HT1080 (cell line): ENCODE data around the gene RRP15. TPM values are rescaled to one million over a fixed set of nuclear protein-coding genes. Genes with fewer than 3 reads are reported as not detected.

Source experiments
- DNase-seq: peaks from one replicate; pipeline ENCODE4 v3.0.0-alpha.2; 2015; ENCODE audit warnings: low read depth
- total RNA-seq: library from RNA; depleted of rRNA; stranded (reverse); fragments of >200 nt; shearing (Covaris generic); gene quantifications from 2 replicates; pipeline ENCODE4 v1.2.3, GENCODE V29; 2014

The RRP15 gene
- total RNA-seq, 1 experiment from 2014 or later: 15.8 TPM

DNA sequence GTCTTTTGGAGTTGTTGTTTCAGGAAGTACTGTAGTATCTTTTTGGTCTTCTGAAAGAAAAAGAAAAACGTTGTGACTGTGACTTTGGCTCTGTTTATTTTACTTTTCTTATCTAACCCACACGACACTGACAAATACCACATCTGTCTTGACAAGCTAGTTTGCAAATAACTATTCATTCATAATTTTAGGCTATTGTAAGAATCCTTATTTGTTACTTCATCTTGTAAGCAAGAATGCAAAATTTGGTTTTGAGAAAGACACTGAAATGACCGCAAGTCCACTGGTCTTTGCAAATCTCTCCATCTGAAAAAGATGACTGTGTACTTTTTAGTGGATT is 72.8 kb downstream of the RRP15 start:
- no peak for DNase-seq

DNA sequence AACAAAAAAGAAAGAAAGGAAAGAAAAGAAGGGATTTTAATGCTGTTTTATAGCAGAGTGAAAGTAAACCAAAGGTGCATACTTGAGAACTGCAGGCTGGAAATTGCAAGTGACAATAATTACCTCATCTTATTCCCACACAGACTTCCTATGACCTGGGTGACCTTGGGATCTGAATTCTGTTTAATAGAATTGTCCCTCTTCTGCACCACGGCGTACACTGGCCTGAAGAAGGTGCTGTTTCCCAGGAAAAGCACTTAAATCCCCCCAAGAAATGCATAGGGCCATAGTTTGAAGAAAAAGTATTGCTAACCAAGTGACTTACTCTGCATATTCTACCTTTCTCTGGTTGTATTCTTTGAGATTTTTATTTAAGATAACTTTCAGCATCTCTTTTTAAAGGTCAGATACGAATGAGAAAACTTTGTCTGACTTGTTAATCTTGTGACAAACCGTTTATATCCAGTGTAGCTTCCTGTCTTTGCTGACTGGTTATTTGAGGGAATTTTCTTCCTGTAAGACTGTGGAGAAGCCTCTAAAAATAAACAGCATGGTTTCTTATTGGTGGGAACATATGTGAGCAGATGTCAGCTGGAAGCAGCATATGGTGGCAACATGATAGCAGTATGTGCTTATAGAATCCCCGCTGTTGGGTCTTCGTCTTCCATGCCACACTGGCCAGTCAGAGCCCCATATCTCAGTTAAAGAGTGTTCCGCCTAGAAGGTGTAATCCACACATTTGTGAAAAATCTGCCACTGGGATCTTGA is 76.4 kb downstream of the RRP15 start:
- peak; percentile 66 for DNase-seq

DNA sequence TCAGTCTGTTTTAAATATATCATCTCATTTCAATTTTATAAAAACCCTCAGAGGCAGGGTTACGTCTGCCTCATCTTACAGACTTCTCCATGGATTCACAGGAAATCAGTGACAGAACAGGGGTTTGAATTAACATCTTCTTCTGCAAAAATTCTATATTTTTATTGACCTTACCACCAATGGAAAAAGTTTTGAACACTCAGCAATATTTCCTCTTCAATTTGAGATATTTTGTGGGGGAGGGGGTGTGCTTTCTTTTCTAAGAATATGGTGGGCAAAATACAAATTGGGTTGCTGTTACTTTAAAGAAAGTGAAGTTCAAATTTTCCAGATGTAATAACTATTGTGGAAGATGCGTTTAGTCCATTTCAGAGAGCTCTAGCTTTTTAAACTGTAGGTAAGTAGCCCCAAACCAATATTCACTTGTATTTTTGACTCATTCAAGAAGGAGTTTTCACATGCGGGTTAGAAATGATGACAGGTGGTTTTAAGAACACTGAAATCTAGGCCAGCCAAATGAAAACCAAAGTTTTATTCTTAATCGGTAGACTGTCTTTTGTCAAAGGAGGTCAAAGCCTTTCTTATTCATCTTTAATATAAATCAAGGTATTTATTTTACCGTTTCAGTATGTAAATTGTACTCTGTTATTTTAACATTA is 77.5 kb downstream of the RRP15 start:
- DNase-seq: no peak

DNA sequence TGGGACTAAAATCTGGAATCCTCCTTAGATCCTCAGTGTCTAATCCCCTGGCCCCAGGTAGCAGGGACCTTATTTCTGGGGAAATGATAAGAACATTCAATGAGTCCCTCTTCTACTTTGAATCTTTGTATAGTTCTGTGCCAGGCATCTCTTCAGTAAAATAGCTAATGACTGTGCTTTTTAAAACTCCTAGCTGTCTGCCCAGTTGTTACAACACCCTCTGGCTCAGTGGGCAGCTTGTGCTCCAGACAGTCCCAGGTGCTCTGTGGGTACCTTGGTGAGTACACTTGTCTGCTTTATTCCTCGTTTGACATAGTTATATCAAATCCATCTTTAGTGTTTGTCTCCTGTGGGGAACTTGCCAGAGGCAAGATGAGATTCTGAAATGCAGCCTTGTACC is 78.0 kb downstream of the RRP15 start:
- DNase-seq: no peak

DNA sequence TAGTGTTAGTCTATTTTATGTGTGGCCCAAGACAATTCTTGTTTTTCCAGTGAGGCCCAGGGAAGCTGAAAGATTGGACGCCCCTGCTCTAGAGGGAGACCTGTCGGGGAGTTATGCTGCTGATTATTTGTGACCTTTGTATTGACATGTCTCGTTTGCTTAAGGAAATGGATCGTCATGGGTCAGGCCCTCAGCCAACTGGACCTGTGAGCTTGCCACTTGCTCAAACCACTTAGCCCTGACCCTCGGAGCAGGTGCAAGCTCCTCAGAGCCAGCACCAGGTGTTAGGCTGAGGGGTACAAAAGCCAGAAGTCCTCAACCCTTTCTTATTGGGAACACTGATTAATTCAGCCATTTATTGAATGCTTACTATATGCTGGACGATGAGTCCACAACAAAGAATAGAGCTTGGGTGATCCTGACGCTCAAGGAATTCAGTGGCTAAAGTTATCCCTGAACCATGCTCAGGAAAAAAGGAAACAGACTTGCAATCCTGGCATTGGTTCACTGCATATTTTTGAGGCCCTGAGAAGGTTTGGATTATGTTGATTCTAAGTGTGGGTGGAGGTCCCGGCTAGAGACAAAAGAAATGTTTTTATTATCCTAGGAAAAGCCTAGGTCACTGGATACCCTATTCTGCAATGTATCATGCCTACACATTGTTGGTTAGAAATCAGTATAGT is 79.1 kb downstream of the RRP15 start:
- DNase-seq: no peak

DNA sequence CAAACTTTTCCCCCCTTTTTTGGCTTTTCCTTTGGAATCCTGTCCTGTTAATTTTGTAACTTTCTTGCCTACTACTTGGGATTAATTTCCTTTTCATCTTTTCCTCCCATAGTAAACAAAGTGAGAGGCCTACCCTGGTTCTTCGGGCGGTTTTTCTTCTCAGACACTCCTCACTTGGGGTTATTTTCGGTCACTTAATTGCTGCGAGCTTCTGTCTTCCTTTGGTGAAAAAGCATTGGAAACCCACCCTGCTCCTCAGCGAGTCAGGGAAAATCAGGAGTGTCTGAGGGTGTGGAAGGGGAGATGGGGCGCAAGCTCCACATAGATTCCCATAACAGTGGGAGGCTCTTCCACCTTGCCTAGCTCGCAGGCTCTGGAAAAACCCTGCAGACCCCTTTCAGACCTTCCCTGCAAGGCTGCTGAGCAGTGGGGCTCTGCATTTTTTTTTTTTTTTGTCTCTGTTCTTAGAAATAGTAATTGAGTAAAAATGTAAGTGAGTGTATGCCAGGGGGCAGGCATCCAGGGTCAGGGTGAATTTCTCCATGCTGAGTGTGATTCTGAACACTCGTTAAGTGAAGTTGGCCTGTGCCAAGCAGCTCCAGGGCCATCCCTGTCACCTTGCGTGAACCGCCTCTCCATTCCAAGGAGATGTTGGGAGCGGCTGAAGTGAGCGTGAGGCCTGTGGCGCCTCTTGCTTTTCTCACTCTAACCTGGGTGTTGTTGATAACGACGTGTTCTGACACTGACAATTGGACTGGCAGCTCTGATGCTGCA is 80.3 kb downstream of the RRP15 start:
- no peak for DNase-seq

DNA sequence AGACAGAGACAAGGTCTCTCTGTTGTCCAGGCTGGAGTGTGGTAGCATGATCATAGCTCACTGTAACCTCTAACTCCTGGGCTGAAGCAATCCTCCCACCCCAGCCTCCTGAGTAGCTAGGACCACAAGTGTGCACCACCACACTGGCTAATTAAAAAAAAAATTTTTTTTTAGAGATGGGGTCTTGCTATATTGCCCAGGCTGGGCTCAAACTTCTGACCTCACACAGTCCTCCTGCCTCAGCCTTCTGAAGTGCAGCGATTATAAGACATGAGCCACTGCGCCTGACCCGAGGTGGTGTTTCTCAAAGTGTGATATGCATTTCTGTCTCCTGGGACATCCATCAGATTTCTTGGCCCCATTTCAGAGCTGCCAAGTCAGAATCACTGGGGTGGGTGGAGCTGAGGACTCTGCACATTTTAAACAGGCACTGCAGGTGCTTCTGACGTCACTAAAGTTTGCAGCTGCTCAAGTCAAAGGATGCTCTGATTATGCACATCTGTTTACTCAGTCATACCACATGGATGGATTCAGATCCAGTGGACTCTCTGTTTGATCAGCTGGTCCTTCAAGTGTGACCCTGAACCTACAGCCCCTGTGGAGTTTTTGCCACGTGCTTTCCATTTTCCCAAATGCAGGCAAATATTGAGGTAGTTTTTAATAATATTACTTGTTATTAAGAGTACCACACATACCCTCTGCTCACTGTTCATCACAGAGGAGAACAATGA is 81.4 kb downstream of the RRP15 start:
- no peak for DNase-seq

DNA sequence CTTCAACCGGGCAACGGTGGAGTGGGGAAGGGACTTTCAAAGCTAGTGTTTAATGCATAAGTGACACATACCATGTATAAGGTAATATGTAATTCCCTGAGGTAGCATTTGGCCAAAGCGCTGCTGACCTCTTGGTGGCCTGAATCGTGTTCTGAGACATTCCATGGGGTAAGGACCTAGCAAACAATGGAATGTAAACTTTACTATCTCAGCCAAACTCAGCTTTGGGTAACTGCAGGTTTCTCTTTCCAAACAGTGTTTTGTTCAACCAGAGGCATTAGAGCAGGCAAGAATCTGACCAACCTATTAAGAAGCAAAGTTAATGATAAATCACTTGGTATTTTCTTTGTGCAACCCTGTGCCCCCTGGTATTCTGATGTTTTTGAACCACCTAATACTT is 82.0 kb downstream of the RRP15 start:
- DNase-seq: no peak

DNA sequence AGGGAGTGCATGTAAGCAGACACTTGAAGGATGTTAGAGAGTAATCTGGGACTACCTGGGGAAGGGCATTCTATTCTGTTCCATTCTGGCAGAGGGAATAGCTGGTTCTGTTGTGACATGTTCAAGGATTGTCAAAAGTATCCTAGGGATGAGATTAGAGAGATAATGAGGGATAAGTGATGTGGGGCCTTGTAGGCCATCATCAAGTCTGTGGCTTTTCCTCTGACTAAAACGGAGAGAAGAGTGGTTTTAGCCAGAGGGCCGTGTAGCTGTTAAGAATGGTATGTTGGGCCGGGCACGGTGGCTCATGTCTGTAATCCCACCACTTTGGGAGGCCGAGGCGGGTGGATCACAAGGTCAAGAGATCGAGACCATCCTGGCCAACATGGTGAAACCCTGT is 83.6 kb downstream of the RRP15 start:
- DNase-seq: no peak

DNA sequence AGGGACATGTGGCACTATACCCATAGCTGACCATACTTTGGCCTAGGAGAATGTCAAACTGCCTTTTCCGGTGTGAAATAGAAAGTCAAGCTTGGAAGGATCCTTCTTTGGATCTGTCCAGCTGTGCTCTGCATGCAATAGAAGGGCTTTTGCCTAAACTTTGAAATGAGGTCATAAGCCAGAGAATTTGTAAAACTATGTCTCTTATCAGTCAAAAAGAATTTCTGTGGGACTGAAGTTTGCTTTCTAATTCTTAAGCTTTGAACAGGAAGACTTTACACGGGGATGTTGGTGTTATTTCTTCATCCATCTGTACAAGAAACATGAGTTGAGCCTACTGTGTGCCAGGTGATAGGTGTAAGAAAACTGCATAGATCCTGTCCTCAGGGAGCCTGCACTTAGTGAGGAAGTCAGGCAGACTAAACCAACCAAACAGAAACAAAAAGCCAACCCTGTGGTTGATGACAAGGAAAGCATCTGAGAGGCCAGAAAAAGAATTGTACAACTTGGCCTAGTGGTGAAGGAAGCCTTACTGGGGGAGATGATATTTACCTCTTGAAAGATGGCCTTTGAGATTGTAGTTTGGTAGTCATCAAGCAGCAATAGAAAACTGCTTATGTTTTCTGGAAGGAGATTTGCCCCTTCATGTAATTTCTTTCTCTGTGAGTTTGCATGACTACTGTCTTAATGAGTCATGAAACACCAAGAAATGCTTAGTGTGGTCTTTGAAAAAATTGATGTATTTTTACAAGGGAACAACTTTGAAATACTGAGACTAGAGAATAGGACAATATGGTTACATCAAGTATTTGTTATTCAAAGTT is 84.8 kb downstream of the RRP15 start:
- peak; percentile 59 for DNase-seq

DNA sequence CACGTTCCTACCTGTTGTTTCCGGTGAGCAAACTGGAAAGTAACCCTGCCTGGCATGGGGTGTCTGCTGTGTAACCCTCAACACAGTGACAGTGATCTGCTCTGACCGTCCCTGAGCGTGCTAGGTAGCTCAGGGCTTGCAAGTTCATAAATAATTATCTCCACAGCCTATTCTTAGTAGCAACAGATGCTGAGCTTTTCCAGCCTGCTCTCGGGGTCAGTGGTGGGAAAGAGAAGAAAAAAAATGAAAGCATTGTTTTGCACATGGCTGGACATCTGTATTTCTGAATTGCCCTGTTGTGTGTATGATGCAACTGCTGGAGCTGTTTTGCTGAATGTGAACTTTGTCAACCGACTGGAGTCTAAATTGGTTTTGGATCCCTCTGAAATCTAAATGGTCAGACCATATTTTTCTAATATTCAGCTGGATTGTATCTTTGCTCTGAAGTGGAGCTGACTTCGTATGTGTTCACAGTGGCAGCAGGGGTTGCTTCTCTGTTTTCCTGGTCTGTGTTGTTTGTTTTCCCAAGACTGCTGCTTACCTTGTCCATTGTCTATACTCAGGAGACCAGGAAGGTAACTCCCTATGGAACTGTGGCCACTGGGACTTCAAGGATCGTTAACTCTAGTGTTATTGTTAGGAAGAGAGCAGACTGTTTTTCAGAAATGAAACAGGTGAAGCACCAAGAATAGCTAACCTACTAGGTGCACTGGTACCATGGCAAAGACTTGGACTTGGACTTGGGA is 87.0 kb downstream of the RRP15 start:
- DNase-seq: no peak

DNA sequence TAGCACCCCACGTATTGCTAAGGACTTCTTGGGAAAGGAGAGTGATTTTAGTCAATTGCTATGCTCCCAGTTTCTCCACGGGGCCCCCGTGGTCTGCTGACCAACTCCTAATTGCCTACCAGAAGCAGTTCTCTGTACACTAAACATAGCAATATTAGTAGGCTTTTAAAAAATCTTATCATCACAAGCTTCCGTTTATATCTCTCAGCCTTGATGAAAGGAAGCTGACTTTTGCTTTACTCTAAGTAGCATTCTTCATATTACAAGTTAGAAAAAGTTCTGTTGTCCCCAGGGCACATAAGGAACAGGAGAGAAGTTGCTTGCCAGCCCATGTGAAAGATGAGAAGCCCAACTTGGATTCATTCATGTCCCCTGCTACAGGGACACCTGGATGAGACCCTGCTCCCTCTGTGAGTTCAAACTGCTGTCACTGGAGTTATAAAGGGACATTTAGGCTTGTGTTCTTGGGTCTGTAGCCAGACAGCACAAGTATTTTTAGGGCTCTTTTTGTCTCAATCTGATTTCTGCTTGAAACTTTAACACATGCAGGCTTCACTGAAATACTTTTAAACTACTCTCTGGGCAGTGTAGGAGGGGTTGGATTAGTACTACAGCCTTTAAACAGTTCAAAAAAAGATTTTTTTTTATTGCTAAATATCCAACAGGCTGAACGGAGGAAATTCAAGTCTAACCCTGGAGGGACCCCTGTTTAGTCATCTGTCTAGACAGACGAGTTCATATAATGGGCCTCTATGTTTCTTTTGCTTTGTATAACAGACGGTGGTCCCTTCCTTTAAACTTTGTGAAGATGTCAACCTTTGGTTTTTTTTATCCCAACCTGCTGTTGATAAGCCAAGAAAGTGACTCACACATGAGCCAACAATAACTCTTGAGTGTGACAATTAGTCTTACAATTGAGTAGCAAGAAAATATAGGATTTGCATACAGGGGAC is 89.6 kb downstream of the RRP15 start:
- DNase-seq: peak; percentile 67

DNA sequence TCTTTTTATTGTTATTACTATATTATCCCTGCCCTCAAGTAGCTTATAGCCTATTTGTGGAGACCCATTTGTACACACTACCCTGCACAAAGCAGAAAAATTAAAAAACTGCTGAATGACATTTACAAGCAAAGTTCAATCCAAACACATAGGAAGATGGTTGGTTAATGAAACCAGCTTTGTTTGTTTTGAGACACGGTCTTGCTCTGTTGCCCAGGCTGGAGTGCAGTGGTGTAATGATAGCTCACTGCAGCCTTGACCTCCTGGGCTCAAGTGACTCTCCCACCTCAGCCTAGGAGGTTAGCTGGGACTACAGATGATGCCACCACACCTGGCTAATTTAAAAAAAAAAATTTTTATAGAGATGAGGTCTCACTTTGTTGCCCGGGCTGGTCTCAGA is 91.6 kb downstream of the RRP15 start:
- no peak for DNase-seq

DNA sequence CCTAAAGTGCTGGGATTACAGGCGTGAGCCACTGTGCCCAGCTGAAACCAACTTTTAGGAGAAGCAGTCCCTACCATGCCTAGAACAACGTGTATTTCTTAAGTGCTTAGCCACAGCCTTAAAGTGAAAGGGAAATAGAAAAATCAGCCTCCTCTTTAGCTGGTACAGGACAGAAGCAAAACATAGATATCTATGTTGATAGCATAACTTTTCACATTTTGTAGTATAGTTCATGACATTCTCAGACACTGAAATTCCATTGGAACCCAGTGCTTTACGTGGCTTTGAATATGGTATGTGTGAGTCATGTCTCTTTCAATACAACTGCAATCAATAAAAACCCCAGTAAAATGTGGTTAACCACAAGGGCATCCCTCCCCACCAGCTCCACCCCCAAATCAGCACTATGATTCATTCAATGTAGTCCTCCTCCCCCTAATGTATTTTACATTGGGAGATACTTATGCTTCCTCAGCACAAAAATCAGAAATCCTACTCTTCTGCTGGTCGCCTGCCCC is 92.1 kb downstream of the RRP15 start:
- peak; percentile 98 for DNase-seq

DNA sequence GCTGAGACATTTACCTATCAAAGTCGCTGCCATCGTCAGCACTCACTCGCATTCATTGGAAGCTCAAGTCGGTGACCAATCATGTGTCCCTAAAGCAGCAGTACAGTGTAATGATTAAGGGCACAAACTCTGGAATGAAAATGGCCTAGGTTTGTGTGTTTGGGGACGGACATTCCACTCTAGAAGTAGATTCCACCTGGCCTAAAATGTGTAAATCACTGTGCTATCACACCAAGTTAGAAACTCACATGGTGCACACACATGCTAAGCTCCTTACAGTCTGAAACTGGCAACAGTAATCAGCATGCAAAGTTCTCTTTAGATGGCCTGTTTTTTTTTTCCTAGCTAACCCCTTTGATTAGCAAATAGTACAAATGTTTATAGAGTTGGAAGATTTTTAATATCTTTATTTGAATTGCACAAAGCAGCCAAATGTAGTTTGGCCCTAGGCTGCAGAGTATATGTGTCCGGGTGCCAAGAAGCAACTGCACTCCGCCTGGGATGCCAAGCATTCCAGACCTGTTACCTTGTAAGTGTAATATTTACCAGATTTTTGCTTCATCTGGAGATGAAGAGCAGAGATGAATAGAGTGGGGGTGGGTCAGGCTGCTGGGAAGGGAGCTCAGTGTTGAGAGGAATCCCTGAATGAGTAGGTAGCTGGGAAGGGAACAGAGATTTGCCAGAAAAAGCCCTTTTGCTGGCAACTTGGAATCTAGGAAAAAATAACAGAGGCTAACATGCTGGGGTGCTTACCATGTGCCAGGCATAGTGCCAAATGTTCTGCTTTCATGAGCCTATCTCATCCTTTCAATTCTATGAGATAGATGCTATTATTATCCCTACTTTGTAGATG is 95.3 kb downstream of the RRP15 start:
- peak; percentile 84 for DNase-seq

DNA sequence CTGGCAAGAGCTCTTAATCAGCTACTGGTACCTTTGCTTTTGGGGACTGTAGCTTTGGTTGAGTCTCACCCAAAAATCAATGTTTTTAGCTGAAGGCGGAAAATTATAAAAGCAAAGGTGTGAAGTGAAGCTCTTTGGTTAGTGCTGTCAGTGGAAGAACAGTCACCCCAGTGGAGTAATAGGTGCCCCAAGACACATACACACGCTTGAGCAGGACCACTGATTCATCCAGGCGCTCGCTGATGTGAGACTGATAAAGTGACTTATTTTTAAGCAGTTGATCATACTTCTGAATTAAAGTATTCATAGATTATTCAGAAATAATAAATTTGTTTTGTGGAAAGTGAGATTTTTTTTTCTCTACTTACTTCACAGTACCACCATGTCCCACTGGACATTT is 97.2 kb downstream of the RRP15 start:
- DNase-seq: no peak

DNA sequence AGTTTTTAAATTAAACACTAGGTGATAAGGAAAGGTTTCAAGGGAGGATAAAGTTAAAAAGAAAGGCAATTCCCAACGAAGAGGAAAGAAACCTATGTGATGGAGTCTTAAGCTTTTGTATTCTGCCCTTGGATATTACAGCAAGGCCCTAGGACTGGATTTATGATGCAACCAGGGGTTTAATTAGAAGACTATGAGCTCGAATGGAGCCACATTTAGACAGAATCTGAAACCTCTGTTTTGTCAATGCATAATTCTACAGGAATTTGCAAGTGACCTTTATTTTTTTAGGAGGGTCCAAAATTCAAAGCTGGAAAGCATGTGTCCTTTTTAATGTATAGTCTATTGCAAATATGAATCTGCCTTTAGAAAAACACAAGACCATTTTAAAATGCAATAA is 98.0 kb downstream of the RRP15 start:
- no peak for DNase-seq
